IMR-90 (cell line): ENCODE data around the gene PGF. TPM values are rescaled to one million over a fixed set of nuclear protein-coding genes. Genes with fewer than 3 reads are reported as not detected.

Experiments used
- ATAC-seq: fragments of 200-7000 bp; cut with Tn5 transposase; 2 replicates; pipeline ENCODE4 v1.9.1; 2020; ENCODE audit warnings: low read depth, mild to moderate bottlenecking, moderate library complexity
- BruUV-seq: library from RNA; stranded (reverse); fragments of 400-500 nt; replicated peaks from 2 replicates; lab custom pipeline; 2021; lab: Mats Ljungman, UMichigan
- CTCF ChIA-PET: fragments of 300-600 bp; formaldehyde crosslinking; extraction: SDS; loops from one replicate; lab custom pipeline; 2021; ENCODE audit warnings: antibody characterized with exemption; lab: Yijun Ruan, JAX
- POLR2A ChIA-PET: fragments of 300-600 bp; sonication (Branson Sonifier 250); formaldehyde crosslinking; loops from one replicate; lab custom pipeline; 2022; ENCODE audit warnings: antibody characterized with exemption; ENCODE audit not compliant: unreplicated experiment; lab: Charles Lee
- DNase-seq: peaks from one replicate; pipeline ENCODE4 v3.0.0; 2013
- H2AFZ ChIP-seq: replicated peaks from 2 replicates; pipeline ENCODE3; 2013; ENCODE audit warnings: low read length, mild to moderate bottlenecking; ENCODE audit not compliant: poor library complexity
- H2AK5ac ChIP-seq: 2 replicates; pipeline ENCODE4 v1.6.1; 2013; ENCODE audit warnings: low read depth, low read length, inconsistent platforms
- H2AK9ac ChIP-seq: replicated peaks from 2 replicates; pipeline ENCODE3; 2013; ENCODE audit warnings: mild to moderate bottlenecking, low read depth, low read length, moderate library complexity; ENCODE audit not compliant: poor library complexity
- H2BK120ac ChIP-seq: 2 replicates; pipeline ENCODE4 v1.6.1; 2013; ENCODE audit warnings: low read depth, low read length, inconsistent platforms
- H2BK15ac ChIP-seq: 3 replicates; pipeline ENCODE4 v1.6.1; 2013; ENCODE audit warnings: low read depth, low read length, inconsistent platforms
- H2BK20ac ChIP-seq: 2 replicates; pipeline ENCODE4 v1.6.1; 2013; ENCODE audit warnings: low read depth, mild to moderate bottlenecking, inconsistent platforms, low read length, moderate library complexity
- H2BK5ac ChIP-seq: 2 replicates; pipeline ENCODE4 v1.6.1; 2013; ENCODE audit warnings: mild to moderate bottlenecking, low read depth, low read length, inconsistent platforms; ENCODE audit not compliant: poor library complexity, severe bottlenecking
- H3K14ac ChIP-seq: replicated peaks from 2 replicates; pipeline ENCODE4 v1.6.1; 2013; ENCODE audit warnings: low read depth, low read length, inconsistent platforms
- H3K18ac ChIP-seq: 2 replicates; pipeline ENCODE4 v1.6.1; 2013; ENCODE audit warnings: low read depth, low read length, control low read depth
- H3K23ac ChIP-seq: 2 replicates; pipeline ENCODE4 v1.6.1; 2013; ENCODE audit warnings: low read depth, low read length, inconsistent platforms
- H3K27ac ChIP-seq: 2 replicates; pipeline ENCODE4 v1.5.1; 2013; ENCODE audit warnings: mild to moderate bottlenecking, control low read depth, low read length; ENCODE audit not compliant: insufficient read depth
- H3K27me3 ChIP-seq: 2 replicates; pipeline ENCODE4 v1.6.1; 2013; ENCODE audit warnings: low read length; ENCODE audit not compliant: control insufficient read depth, insufficient read depth
- H3K36me3 ChIP-seq: 2 replicates; pipeline ENCODE4 v1.6.1; 2013; ENCODE audit warnings: low read length, mixed read lengths; ENCODE audit not compliant: control insufficient read depth, insufficient read depth
- H3K4ac ChIP-seq: 2 replicates; pipeline ENCODE4 v1.6.1; 2013; ENCODE audit warnings: low read depth, low read length, inconsistent platforms
- H3K4me1 ChIP-seq: 2 replicates; pipeline ENCODE4 v1.6.1; 2013; ENCODE audit warnings: low read length, mixed read lengths; ENCODE audit not compliant: control insufficient read depth, insufficient read depth
- H3K4me2 ChIP-seq: 2 replicates; pipeline ENCODE4 v1.6.1; 2013; ENCODE audit warnings: low read depth, mild to moderate bottlenecking, control low read depth, low read length, moderate library complexity
- H3K4me3 ChIP-seq: 2 replicates; pipeline ENCODE4 v1.5.1; 2013; ENCODE audit warnings: low read depth, mild to moderate bottlenecking, control low read depth, low read length, moderate library complexity; ENCODE audit not compliant: insufficient read depth
- H3K56ac ChIP-seq: 2 replicates; pipeline ENCODE4 v1.6.1; 2013; ENCODE audit warnings: low read length, inconsistent platforms; ENCODE audit not compliant: insufficient read depth; ENCODE audit errors: extremely low read depth
- H3K79me1 ChIP-seq, 2 experiments: 2 replicates each; pipeline ENCODE4 v1.6.1; 2013; ENCODE audit warnings: low read length in 2 of 2, inconsistent platforms in 1 of 2, low read depth in 1 of 2
- H3K9ac ChIP-seq: 2 replicates; pipeline ENCODE4 v1.6.1; 2013; ENCODE audit warnings: low read depth, low read length, control low read depth
- H3K9me1 ChIP-seq: 2 replicates; pipeline ENCODE4 v1.6.1; 2013; ENCODE audit warnings: low read length, inconsistent platforms; ENCODE audit not compliant: insufficient read depth
- H3K9me3 ChIP-seq: 2 replicates; pipeline ENCODE4 v1.6.1; 2013; ENCODE audit warnings: low read length; ENCODE audit not compliant: control insufficient read depth, insufficient read depth
- H4K20me1 ChIP-seq: 2 replicates; pipeline ENCODE4 v1.6.1; 2013; ENCODE audit warnings: low read length, inconsistent platforms; ENCODE audit not compliant: insufficient read depth
- H4K5ac ChIP-seq: 2 replicates; pipeline ENCODE4 v1.6.1; 2013; ENCODE audit warnings: mild to moderate bottlenecking, low read depth, low read length, control low read depth
- H4K8ac ChIP-seq, 2 experiments: 2 replicates each; pipeline ENCODE4 v1.6.1; 2013; ENCODE audit warnings: low read depth in 2 of 2, low read length in 2 of 2, control low read depth in 1 of 2, inconsistent platforms in 1 of 2
- H4K91ac ChIP-seq: 2 replicates; pipeline ENCODE4 v1.6.1; 2013; ENCODE audit warnings: low read depth, low read length, inconsistent platforms; ENCODE audit not compliant: insufficient read depth
- BHLHE40 ChIP-seq: fragments of 150-350 bp; IDR thresholded peaks from 2 replicates; pipeline ENCODE4 v1.6.1; 2016; ENCODE audit warnings: mild to moderate bottlenecking, low read depth, low read length
- CEBPB ChIP-seq: IDR thresholded peaks from 2 replicates; pipeline ENCODE4 v1.6.1; 2012; ENCODE audit warnings: low read depth, low read length, improper control_type of control experiment
- ELK1 ChIP-seq: fragments of 150-350 bp; IDR thresholded peaks from 2 replicates; pipeline ENCODE4 v1.6.1; 2016; ENCODE audit warnings: low read depth, mild to moderate bottlenecking, low read length, moderate library complexity, borderline replicate concordance
- FOS ChIP-seq: fragments of 150-350 bp; IDR thresholded peaks from 2 replicates; pipeline ENCODE4 v1.6.1; 2016; ENCODE audit warnings: low read depth, low read length
- MAFK ChIP-seq: IDR thresholded peaks from 2 replicates; pipeline ENCODE4 v1.6.1; 2012; ENCODE audit warnings: low read depth, low read length, improper control_type of control experiment
- MAZ ChIP-seq: IDR thresholded peaks from 2 replicates; pipeline ENCODE4 v1.6.1; 2012; ENCODE audit warnings: low read depth, mild to moderate bottlenecking, low read length, improper control_type of control experiment, moderate library complexity, borderline replicate concordance
- MXI1 ChIP-seq: IDR thresholded peaks from 2 replicates; pipeline ENCODE4 v1.6.1; 2012; ENCODE audit warnings: low read depth, mild to moderate bottlenecking, low read length, moderate library complexity, borderline replicate concordance
- NFE2L2 ChIP-seq: fragments of 150-350 bp; IDR thresholded peaks from 2 replicates; pipeline ENCODE4 v1.6.1; 2016; ENCODE audit warnings: low read depth, mild to moderate bottlenecking, low read length
- POLR2A ChIP-seq: IDR thresholded peaks from 2 replicates; pipeline ENCODE4 v1.6.1; 2012; ENCODE audit warnings: mild to moderate bottlenecking, low read depth, low read length
- RAD21 ChIP-seq: IDR thresholded peaks from 2 replicates; pipeline ENCODE4 v1.6.1; 2012; ENCODE audit warnings: low read length, improper control_type of control experiment
- RCOR1 ChIP-seq: IDR thresholded peaks from 2 replicates; pipeline ENCODE4 v1.6.1; 2012; ENCODE audit warnings: mild to moderate bottlenecking, low read length, improper control_type of control experiment; ENCODE audit not compliant: insufficient replicate concordance
- RFX5 ChIP-seq: IDR thresholded peaks from 2 replicates; pipeline ENCODE4 v1.8.0; 2012; ENCODE audit warnings: low read depth, mild to moderate bottlenecking, low read length, moderate library complexity
- USF2 ChIP-seq: fragments of 150-350 bp; IDR thresholded peaks from 2 replicates; pipeline ENCODE4 v1.6.1; 2017; ENCODE audit warnings: mild to moderate bottlenecking, antibody characterized with exemption, low read length, low read depth
- WGBS, 2 experiments: methylation state at CpG; one replicate each; pipeline versions ENCODE4 v1.1.5 to v1.1.7; 2013; ENCODE audit warnings: missing lambda C conversion rate in 2 of 2; ENCODE audit not compliant: insufficient read length in 1 of 2; ENCODE audit errors: extremely low coverage in 2 of 2; 5-methylcytosine and 5-hydroxymethylcytosine counted together
- dilution Hi-C: fragments of 300-500 bp; cut with HindIII; formaldehyde crosslinking; loops from one replicate; pipeline ENCODE4 v1.14.3; 2018; ENCODE audit warnings: low sequenced_read_pairs; ENCODE audit not compliant: unreplicated experiment
- in situ Hi-C: fragments of 300-500 bp; cut with MboI; formaldehyde crosslinking; loops from 3 replicates; pipeline ENCODE4 v1.14.3; 2019; ENCODE audit warnings: low sequenced_read_pairs, inconsistent platforms, mixed read lengths
- intact Hi-C: fragments of 100-400 bp; cut with micrococcal nuclease; formaldehyde crosslinking; loops from 2 replicates; pipeline ENCODE4 v1.10.0; 2022
- polyA plus RNA-seq, 3 experiments: library from polyadenylated mRNA; depleted of rRNA; stranded (reverse); fragments of >200 nt; gene quantifications; 2 replicates each; pipeline ENCODE4 v1.2.3, GENCODE V29; 2012; ENCODE audit warnings: low replicate concordance in 1 of 3
- total RNA-seq: library from RNA; depleted of rRNA; stranded (reverse); fragments of >200 nt; gene quantifications from 2 replicates; pipeline ENCODE4 v1.2.3, GENCODE V29; 2012
- TF ChIP-seq, protein P1 (sequence below): conservative IDR thresholded peaks from 2 replicates; pipeline ENCODE4 v1.5.1; 2012; ENCODE audit warnings: mild to moderate bottlenecking, low read depth, low read length, improper control_type of control experiment

PGF gene
- total and polyA plus RNA-seq, 2 of the 4 experiments (the other 2 are of a cell fraction), result 0.36 to 0.39 TPM

GRCh38 chr14:74954232-74954946, 1.0 kb downstream of the PGF start:
- Histone ChIP-seq H3K4me3 (no peak overlapping the region), H3K23ac (no peak overlapping the region), H3K27me3 (peaks cover 17% of the 10 kb centered on the region), H2BK20ac (no peak overlapping the region), H3K79me1 (no peaks in the 10 kb centered on the region), H2AK5ac (no peak overlapping the region), H3K14ac (no peak overlapping the region), H2AFZ (peak overlapping the region; percentile 54), H3K4ac (no peak overlapping the region), H4K91ac (no peak overlapping the region), H3K27ac (no peak overlapping the region), H4K8ac (no peak overlapping the region), H2BK5ac (no peak overlapping the region), H4K20me1 (no peaks in the 10 kb centered on the region), H2BK15ac (no peak overlapping the region), H3K18ac (no peak overlapping the region), H3K9me3 (no peaks in the 10 kb centered on the region), H2BK120ac (no peak overlapping the region), H2AK9ac (no peak overlapping the region), H3K4me2 (peak overlapping the region; percentile 21; the same call in 1 of the 2 replicates), H3K36me3 (no peaks in the 10 kb centered on the region), H3K9me1 (0 out of 2 replicates have a peak, but pooled peaks cover 6% of the 10 kb centered on the region), H4K5ac (no peak overlapping the region), H3K4me1 (peaks cover 13% of the 10 kb centered on the region; the same call in 1 of the 2 replicates), H3K56ac (no peak overlapping the region), H3K9ac (no peak overlapping the region)
- 24% methylated on average over 4 of the region's 18 CpGs; no CpG with 5 or more reads in 1 of the 2 experiments for WGBS, 2 experiments
- in situ Hi-C loops (no loop called here), dilution Hi-C loops (no loop called here), intact Hi-C loops (no loop called here)
- TF ChIP-seq NFE2L2, result no peak
- no peak for TF ChIP-seq BHLHE40
- TF ChIP-seq, protein P1, sequence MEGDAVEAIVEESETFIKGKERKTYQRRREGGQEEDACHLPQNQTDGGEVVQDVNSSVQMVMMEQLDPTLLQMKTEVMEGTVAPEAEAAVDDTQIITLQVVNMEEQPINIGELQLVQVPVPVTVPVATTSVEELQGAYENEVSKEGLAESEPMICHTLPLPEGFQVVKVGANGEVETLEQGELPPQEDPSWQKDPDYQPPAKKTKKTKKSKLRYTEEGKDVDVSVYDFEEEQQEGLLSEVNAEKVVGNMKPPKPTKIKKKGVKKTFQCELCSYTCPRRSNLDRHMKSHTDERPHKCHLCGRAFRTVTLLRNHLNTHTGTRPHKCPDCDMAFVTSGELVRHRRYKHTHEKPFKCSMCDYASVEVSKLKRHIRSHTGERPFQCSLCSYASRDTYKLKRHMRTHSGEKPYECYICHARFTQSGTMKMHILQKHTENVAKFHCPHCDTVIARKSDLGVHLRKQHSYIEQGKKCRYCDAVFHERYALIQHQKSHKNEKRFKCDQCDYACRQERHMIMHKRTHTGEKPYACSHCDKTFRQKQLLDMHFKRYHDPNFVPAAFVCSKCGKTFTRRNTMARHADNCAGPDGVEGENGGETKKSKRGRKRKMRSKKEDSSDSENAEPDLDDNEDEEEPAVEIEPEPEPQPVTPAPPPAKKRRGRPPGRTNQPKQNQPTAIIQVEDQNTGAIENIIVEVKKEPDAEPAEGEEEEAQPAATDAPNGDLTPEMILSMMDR, result no peak
- no peak for TF ChIP-seq USF2
- TF ChIP-seq RCOR1, result no peak
- TF ChIP-seq POLR2A, result no peak
- TF ChIP-seq MXI1, result no peak
- no peak for TF ChIP-seq RFX5
- TF ChIP-seq RAD21, result no peak
- TF ChIP-seq FOS, result no peak
- no peak for TF ChIP-seq MAFK
- no peak for TF ChIP-seq MAZ
- TF ChIP-seq CEBPB, result no peak
- no peak for TF ChIP-seq ELK1
- BruUV-seq, result no TSS peak
- ChIA-PET CTCF (no interaction called here), POLR2A (interaction anchor here (1.0 kb wide), 1 partner anchor 13 kb away, joined by 3 read pairs; no protein-coding TSS in a partner anchor)
- ATAC-seq, result no peak
- DNase-seq, result no peak
